HG03439 (cell line): ENCODE measurements around the gene LRRC27.
"Not testable (repeated sequence)": the region's sequence is repeated elsewhere in the genome, so short reads cannot be mapped to it uniquely, and the experiment has no call there.

Experiments
- ATAC-seq: cut with Tn5 transposase; IDR thresholded peaks from one replicate; pipeline ENCODE4 v1.9.1; 2021; ENCODE audit warnings: mild to moderate bottlenecking, moderate library complexity; ENCODE audit not compliant: unreplicated experiment

Gene LRRC27

GRCh38 chr10:132371641-132372081 is 39.7 kb downstream of the LRRC27 start:
- ATAC-seq = no peak

DNA sequence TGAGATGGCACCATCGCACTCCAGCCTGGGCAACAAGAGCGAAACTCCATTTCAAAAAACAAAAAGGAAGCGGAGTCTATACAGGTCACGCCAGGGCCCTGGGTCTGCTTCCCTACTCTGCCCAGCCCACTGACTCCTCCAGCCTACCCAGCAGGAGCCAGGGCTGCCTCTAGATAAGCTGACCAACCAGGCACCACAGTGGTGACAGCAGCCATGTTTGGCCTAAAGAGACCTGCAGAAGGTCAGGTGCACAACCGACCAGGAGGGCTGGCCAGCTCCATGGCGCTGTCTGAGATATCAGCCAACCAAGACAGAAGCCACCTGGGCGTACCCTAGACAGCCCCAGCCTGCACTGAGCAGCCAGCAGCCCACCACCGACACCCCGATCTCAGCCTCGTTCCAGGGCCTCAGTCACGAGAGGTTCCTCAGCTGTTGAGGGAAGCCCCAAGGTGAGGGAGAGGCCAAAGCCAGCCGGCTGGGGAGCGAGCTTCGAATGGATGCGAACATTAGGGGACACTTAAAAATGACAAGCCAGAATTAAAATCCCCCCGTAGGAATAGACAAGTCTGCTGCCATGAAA is 40.6 kb downstream of the LRRC27 start:
- no peak for ATAC-seq

DNA sequence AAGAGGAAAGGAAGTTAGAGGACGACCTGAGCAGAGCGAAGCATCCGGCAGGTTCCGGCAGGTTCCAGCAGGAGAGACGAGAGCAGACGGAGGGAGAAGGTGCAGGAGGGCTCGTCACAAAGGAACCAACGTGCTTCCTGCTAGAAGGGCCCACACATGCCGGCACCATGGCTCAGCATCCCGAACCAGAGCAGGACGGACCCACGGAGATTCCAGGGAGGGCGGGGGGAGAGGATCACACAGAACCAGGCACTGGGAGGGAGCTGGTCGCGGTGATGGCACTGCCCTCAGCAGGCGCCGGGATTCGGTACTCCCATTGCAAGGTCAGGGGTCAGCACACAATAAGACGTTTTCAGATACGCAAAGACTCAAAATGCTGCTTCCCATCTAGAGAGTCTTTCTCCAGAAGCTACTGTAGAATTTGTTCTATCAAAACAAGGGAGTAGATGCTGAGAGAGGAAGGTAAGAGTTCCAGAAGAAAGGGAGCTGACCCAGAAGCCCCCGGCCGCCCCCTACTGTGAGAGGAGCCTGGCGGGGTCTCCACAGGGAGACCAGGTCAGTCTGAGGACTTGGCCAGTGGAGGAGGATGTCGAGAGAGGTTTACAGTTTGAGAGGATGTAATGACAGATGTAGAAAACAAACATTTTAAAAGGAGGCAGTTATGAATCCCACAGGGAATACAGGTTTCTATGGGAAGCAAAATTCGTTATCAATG is 41.4 kb downstream of the LRRC27 start:
- ATAC-seq = no peak

- no peak for ATAC-seq
Observed at GRCh38 chr10:132374176-132374575, 42.2 kb downstream of the LRRC27 start.

- no peak for ATAC-seq
Observed at GRCh38 chr10:132374612-132375011, 42.6 kb downstream of the LRRC27 start.

DNA sequence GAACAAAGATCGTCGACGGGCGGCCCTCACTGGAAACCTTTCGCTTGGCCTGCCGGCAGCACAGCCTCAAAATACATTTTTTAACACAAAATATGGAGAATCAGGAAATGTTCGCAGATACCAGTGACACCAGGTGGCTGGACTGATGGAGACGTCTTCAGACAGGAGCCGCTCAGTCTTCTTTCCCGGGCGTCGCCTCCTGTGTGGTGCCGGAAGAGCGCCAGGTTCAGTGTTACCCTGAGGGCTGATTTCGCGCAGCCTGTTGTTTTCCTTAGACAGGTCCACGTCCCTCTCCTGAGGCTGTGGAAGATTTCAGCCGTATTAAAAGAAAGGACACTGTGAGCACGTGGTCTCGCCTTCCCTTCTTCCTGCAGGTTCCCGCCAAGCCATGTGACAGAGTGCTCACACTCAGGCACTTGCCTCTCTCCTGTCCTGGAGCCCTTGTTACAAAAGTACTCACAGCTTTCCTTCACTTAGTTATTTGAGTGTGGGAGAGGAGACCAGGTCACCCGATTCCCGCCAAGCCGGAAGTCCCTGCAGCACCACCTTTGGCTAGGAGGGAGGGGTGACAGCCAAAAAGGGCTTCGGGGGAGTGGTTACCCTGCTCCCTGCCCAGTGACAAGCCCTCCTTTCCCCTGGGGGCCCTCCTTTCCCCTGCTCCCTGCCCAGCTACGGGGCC is 43.3 kb downstream of the LRRC27 start:
- ATAC-seq = no peak

GRCh38 chr10:132375795-132376297 is 43.9 kb downstream of the LRRC27 start:
- ATAC-seq = no peak

- no peak for ATAC-seq
Observed at GRCh38 chr10:132376394-132376851, 44.4 kb downstream of the LRRC27 start.

GRCh38 chr10:132377326-132377725 is 45.3 kb downstream of the LRRC27 start:
- ATAC-seq = no peak

DNA sequence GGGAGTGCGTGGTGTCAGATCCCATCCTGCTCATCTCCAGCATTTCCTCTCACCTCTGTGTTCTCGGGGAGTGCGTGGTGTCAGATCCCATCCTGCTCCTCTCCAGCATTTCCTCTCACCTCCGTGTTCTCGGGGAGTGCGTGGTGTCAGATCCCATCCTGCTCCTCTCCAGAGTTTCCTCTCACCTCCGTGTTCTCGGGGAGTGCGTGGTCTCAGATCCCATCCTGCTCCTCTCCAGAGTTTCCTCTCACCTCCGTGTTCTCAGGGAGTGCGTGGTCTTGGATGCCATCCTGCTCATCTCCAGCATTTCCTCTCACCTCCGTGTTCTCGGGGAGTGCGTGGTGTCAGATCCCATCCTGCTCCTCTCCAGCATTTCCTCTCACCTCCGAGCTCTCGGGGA is 47.0 kb downstream of the LRRC27 start:
- not testable (repeated sequence) for ATAC-seq

- not testable (repeated sequence) for ATAC-seq
Observed at GRCh38 chr10:132380986-132381385, 49.0 kb downstream of the LRRC27 start.

DNA sequence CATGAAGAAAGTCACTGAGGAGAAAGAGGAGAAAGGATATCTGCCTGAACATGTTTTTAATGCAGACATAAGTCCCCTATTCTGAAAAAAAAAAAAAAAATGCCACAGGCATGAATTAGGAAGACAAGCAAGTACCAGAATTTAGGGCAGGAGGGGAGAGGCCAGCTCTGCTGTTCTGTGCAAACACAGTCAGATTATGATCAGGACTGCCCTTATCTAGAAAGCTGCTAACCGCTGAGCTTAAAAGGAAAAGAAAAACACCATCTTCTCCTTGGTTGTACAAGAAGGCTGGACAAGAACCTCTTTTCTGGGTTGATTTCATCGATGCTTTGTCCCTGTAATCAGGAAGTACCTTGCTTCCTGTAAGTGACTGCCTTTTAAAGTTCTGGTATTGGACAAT is 49.7 kb downstream of the LRRC27 start:
- no peak for ATAC-seq

GRCh38 chr10:132382231-132382922 is 50.4 kb downstream of the LRRC27 start:
- no peak for ATAC-seq

GRCh38 chr10:132383101-132383500 is 51.1 kb downstream of the LRRC27 start:
- no peak for ATAC-seq

GRCh38 chr10:132383751-132384196 is 51.8 kb downstream of the LRRC27 start:
- ATAC-seq = no peak

GRCh38 chr10:132384618-132385388 is 52.8 kb downstream of the LRRC27 start:
- no peak for ATAC-seq

- no peak for ATAC-seq
Observed at GRCh38 chr10:132385389-132385667, 53.3 kb downstream of the LRRC27 start.

- no peak for ATAC-seq
Observed at GRCh38 chr10:132385721-132386418, 53.9 kb downstream of the LRRC27 start.

DNA sequence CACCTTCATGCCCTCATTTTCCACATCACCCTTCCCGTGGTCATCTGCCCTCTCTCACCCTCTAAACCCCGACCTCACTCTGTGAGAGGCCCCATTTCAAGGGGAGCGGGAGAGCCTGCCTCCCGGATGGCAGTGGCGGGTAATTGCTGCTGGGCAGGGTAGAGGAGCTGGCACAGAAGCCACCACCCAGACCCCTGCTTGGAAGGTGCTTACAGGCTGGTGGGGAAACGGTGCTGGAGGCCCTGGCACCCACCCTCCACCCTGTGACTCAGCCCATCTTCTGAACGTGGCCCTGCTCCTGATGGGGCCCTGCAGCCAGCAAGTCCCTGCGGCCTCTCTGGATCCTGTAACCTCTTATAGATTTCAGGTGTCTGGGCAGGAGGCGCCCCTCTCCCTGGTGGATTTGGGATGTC is 54.4 kb downstream of the LRRC27 start:
- ATAC-seq = no peak

GRCh38 chr10:132386896-132387295 is 54.9 kb downstream of the LRRC27 start:
- ATAC-seq = not testable (repeated sequence)
